Right atrium auricular region (tissue), 2 donors: ENCODE results near the gene MYL6. TPM values are rescaled to one million over a fixed set of nuclear protein-coding genes. Genes with fewer than 3 reads are reported as not detected.
"Not testable (repeated sequence)": the region's sequence is repeated elsewhere in the genome, so short reads cannot be mapped to it uniquely, and the experiment has no call there.

Experiments used
- DNase-seq: peaks from one replicate; pipeline ENCODE4 v3.0.0-alpha.2; 2019; ENCODE audit warnings: low spot score
- H3K27ac ChIP-seq, 2 donors: fragments of 200-600 bp; sonication (generic); 1 replicate in 1 of 2; 2 replicates in 1 of 2; pipeline ENCODE4 v1.5.1; 2016 to 2019
- H3K27me3 ChIP-seq, 2 donors: fragments of 200-600 bp; sonication (generic); one replicate each; pipeline versions ENCODE4 v1.5.1 to v1.6.0; 2017 to 2019
- H3K36me3 ChIP-seq: fragments of 200-600 bp; sonication (generic); one replicate; pipeline ENCODE4 v1.5.1; 2016
- H3K4me1 ChIP-seq, 2 donors: fragments of 200-600 bp; sonication (generic); one replicate each; pipeline versions ENCODE4 v1.5.1 to v1.6.0; 2017 to 2019
- H3K4me3 ChIP-seq, 2 donors: fragments of 200-600 bp; sonication (generic); 1 replicate in 1 of 2; 2 replicates in 1 of 2; pipeline ENCODE4 v1.5.1; 2017 to 2019; ENCODE audit warnings: mild to moderate bottlenecking in 1 of 2, moderate library complexity in 1 of 2
- H3K9me3 ChIP-seq, 2 donors: fragments of 200-600 bp; sonication (generic); one replicate each; pipeline ENCODE4 v1.5.1; 2019
- total RNA-seq, 2 donors: library from RNA; depleted of rRNA; stranded (reverse); fragments of >200 nt; gene quantifications; one replicate each; pipeline ENCODE4 v1.1.0, GENCODE V29; 2016
- TF ChIP-seq, protein P1 (sequence below), 2 donors: fragments of 200-600 bp; sonication (generic); IDR thresholded peaks; one replicate each; pipeline ENCODE4 v1.5.1; 2019; ENCODE audit warnings: antibody characterized with exemption in 2 of 2

MYL6 gene
- total RNA-seq, 2 donors from 2014 or later = 567 to 1,179 TPM

DNA sequence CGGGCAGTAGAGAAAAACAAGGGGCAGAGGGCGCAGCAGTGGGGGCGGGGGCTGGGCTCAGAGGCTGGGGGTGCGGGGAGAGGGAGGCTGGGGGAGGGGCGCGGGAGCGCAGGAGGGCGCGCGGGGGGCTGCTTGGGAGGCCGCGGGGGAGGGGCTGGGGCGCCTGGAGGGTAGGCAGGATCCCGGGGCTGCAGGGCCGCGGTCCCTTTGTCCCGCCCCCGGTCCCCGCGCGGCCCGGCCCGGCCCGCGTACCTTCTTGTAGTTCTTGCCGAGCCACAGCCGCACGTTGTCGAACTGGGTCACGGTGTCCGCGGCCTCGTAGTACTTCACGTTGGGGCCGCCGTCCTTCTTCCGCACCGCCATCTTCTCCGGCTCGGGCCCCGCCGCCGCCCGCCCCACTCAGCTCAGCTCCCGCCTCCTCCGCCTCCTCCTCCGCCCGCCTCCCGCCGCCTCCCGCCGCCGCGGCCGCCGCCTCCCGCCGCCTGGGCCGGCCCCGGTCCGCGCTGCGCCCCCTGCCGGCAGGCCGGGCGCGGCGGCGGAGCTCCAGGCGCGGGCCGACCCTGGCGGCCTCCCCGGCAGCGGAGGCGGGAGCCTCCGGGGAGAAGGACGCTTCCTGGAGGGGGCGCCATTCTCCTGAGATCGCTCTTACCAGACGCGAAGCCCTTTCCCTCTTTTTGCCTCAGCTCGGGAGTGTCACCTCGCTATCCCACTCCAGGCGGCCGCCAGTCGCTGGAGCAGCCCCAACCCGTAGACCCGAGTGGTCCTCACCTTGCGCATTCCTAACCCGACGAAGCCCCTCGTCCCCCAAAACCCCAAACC lies 31.1 kb downstream of the MYL6 start, which contains the start of gene SMARCC2:
SMARCC2 (minus strand) TSS at position 385 of the 819 bp plus-strand sequence; CDS start at position 363, 22 bp downstream.
- TF ChIP-seq, protein P1, sequence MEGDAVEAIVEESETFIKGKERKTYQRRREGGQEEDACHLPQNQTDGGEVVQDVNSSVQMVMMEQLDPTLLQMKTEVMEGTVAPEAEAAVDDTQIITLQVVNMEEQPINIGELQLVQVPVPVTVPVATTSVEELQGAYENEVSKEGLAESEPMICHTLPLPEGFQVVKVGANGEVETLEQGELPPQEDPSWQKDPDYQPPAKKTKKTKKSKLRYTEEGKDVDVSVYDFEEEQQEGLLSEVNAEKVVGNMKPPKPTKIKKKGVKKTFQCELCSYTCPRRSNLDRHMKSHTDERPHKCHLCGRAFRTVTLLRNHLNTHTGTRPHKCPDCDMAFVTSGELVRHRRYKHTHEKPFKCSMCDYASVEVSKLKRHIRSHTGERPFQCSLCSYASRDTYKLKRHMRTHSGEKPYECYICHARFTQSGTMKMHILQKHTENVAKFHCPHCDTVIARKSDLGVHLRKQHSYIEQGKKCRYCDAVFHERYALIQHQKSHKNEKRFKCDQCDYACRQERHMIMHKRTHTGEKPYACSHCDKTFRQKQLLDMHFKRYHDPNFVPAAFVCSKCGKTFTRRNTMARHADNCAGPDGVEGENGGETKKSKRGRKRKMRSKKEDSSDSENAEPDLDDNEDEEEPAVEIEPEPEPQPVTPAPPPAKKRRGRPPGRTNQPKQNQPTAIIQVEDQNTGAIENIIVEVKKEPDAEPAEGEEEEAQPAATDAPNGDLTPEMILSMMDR (IDR thresholded peaks at IDR 0.05) = peak; percentile 63 to 74
- peak within 1 kb of the TSS; percentile 92 to 95 for H3K4me3 ChIP-seq
- DNase-seq = peak; percentile 83
- peaks cover 16% of the 10 kb centered on the region for H3K36me3 ChIP-seq
- peaks cover 0 to 24% of the 10 kb centered on the region in 2 donors for H3K4me1 ChIP-seq
- H3K27ac ChIP-seq = peak within 1 kb of the TSS; percentile 92 to 98
- H3K9me3 ChIP-seq = no peaks in the 10 kb centered on the region
- no peaks in the 10 kb centered on the region for H3K27me3 ChIP-seq

- peak; percentile 88 for DNase-seq
- Histone ChIP-seq H3K4me3 (peak overlapping the region; percentile 92 to 95), H3K27me3 (no peaks in the 10 kb centered on the region), H3K4me1 (peaks cover 0 to 24% of the 10 kb centered on the region in 2 donors), H3K27ac (peak overlapping the region; percentile 92 to 98), H3K9me3 (no peaks in the 10 kb centered on the region), H3K36me3 (peaks cover 8% of the 10 kb centered on the region)
- TF ChIP-seq, protein P1 (IDR thresholded peaks at IDR 0.05) = peak; percentile 0 to 9
These were observed 31.9 kb downstream of the MYL6 start for GRCh38 chr12:56189918-56190694.

- DNase-seq = no peak
- H3K4me3 ChIP-seq = peak overlapping the region; percentile 92 to 95
- H3K27me3 ChIP-seq = no peaks in the 10 kb centered on the region
- no peaks in the 10 kb centered on the region for H3K9me3 ChIP-seq
- TF ChIP-seq, protein P1 (IDR thresholded peaks at IDR 0.05) = no peak
- H3K36me3 ChIP-seq = peaks cover 2% of the 10 kb centered on the region
- peaks cover 0 to 24% of the 10 kb centered on the region in 2 donors for H3K4me1 ChIP-seq
- peak overlapping the region; percentile 92 to 98 for H3K27ac ChIP-seq
These were observed 32.6 kb downstream of the MYL6 start for GRCh38 chr12:56190695-56191155.

GRCh38 chr12:56192582-56192981 lies 34.4 kb downstream of the MYL6 start:
- Histone ChIP-seq H3K27ac (no peak overlapping the region), H3K36me3 (no peaks in the 10 kb centered on the region), H3K27me3 (no peaks in the 10 kb centered on the region), H3K4me1 (peaks cover 0 to 18% of the 10 kb centered on the region in 2 donors), H3K9me3 (no peaks in the 10 kb centered on the region), H3K4me3 (no peak overlapping the region)
- TF ChIP-seq, protein P1 (IDR thresholded peaks at IDR 0.05) = no peak
- no peak for DNase-seq

DNA sequence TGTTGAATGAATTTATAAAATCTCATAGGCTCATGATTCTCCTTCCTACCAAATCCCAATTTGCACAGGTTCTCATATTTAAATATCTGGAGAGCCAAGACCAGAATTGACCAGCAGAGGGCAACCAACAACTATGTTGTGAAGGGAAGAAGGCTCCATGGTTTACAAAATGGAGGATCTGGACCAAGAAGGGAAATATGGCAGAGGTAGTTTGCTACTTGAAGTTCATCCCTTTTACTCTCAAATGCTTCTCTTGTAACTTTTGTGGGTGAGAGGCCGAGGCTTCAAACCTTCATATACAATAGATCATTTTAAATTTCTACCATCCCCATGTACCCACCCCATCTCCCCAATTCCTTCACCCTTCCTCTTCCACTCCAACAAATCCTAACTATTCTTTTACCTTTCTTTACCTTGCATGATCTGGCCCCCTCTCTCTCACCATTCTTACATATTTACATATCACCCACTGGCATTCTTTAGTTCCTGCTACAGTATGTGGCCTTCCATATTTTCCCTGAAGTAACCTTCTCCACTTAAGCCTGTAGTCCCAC lies 34.9 kb downstream of the MYL6 start:
- H3K27me3 ChIP-seq = no peaks in the 10 kb centered on the region
- H3K4me3 ChIP-seq = no peak overlapping the region
- no peak overlapping the region for H3K27ac ChIP-seq
- H3K4me1 ChIP-seq = peaks cover 0 to 13% of the 10 kb centered on the region in 2 donors
- DNase-seq = peak; percentile 82
- H3K36me3 ChIP-seq = no peaks in the 10 kb centered on the region
- no peaks in the 10 kb centered on the region for H3K9me3 ChIP-seq
- TF ChIP-seq, protein P1 (IDR thresholded peaks at IDR 0.05) = peak; percentile 67 to 86

GRCh38 chr12:56196818-56197550 lies 38.8 kb downstream of the MYL6 start:
- not testable (repeated sequence) for H3K4me3 ChIP-seq, DNase-seq, H3K9me3 ChIP-seq, H3K4me1 ChIP-seq, H3K27me3 ChIP-seq, H3K36me3 ChIP-seq
- H3K27ac ChIP-seq = peak overlapping the region in 1 of 2 donors; percentile 11
